HepG2 (cell line): Measurements from ENCODE around the gene ATP8A2. TPM values are rescaled to one million over a fixed set of nuclear protein-coding genes. Genes with fewer than 3 reads are reported as not detected.

Experiments
- FOXM1 ChIP-seq: sonication (generic); formaldehyde crosslinking; IDR thresholded peaks from 2 replicates; pipeline ENCODE4 v1.5.0; 2020; ENCODE audit warnings: missing genetic modification reagents
- GPN1 ChIP-seq: sonication (generic); formaldehyde crosslinking; IDR thresholded peaks from 2 replicates; pipeline ENCODE4 v1.5.1; 2020; ENCODE audit warnings: missing genetic modification reagents, borderline replicate concordance
- HDAC2 ChIP-seq: sonication (generic); formaldehyde crosslinking; IDR thresholded peaks from 2 replicates; pipeline ENCODE4 v1.4.0; 2020; ENCODE audit warnings: missing genetic modification reagents
- MIXL1 ChIP-seq: IDR thresholded peaks from 2 replicates; pipeline ENCODE4 v1.6.1; 2016
- RBM39 ChIP-seq: fragments of 200-400 bp; formaldehyde crosslinking; IDR thresholded peaks from one replicate; pipeline ENCODE4 v1.6.1; 2018; ENCODE audit warnings: antibody characterized with exemption, mild to moderate bottlenecking, low read depth, low read length; ENCODE audit not compliant: poor library complexity, severe bottlenecking
- TGIF2 ChIP-seq: IDR thresholded peaks from 2 replicates; pipeline ENCODE4 v1.6.1; 2016; ENCODE audit warnings: control low read depth, missing compliant biosample characterization
- THAP8 ChIP-seq: sonication (generic); formaldehyde crosslinking; IDR thresholded peaks from 2 replicates; pipeline ENCODE4 v1.5.1; 2020; ENCODE audit warnings: missing genetic modification reagents, mild to moderate bottlenecking, borderline replicate concordance
- ZEB1 ChIP-seq: IDR thresholded peaks from 2 replicates; pipeline ENCODE4 v1.6.1; 2012; ENCODE audit warnings: mild to moderate bottlenecking, low read depth, inconsistent platforms; ENCODE audit not compliant: insufficient replicate concordance
- ZNF207 ChIP-seq: fragments of 450-650 bp; IDR thresholded peaks from 2 replicates; pipeline ENCODE4 v1.6.1; 2016; ENCODE audit warnings: antibody characterized with exemption, borderline replicate concordance
- ZNF703 ChIP-seq: sonication (generic); formaldehyde crosslinking; IDR thresholded peaks from 2 replicates; pipeline ENCODE4 v1.5.1; 2020; ENCODE audit warnings: missing genetic modification reagents, mild to moderate bottlenecking, moderate library complexity, borderline replicate concordance
- ZNF724P ChIP-seq: sonication (generic); formaldehyde crosslinking; IDR thresholded peaks from 2 replicates; pipeline ENCODE4 v1.8.0; 2022; ENCODE audit warnings: missing genetic modification reagents, borderline replicate concordance
- ZNF780A ChIP-seq: sonication (generic); formaldehyde crosslinking; IDR thresholded peaks from 2 replicates; pipeline ENCODE4 v1.8.0; 2022; ENCODE audit warnings: mild to moderate bottlenecking, missing genetic modification reagents, moderate library complexity
- ZXDC ChIP-seq: sonication (generic); formaldehyde crosslinking; IDR thresholded peaks from 2 replicates; pipeline ENCODE4 v1.5.0; 2020; ENCODE audit warnings: mild to moderate bottlenecking, missing genetic modification reagents
- polyA plus RNA-seq, 8 experiments: library from polyadenylated mRNA; depleted of rRNA in 3 of 8; stranded (reverse) in 7 of 8; unstranded in 1 of 8; fragments of >200 nt; fragmentation: Illumina TruSeq in 4 of 8; extraction: Trizol in 4 of 8; gene quantifications; 2 replicates each; pipeline versions ENCODE4 v1.2.1 to v1.2.3, GENCODE V29; 2011 to 2016; ENCODE audit warnings: low read depth in 4 of 8, missing spikeins in 1 of 8, mixed read lengths in 1 of 8; ENCODE audit not compliant: insufficient read depth in 1 of 8
- total RNA-seq, 5 experiments: library from RNA; depleted of rRNA; stranded (reverse); fragments of >200 nt; fragmentation: Illumina TruSeq; extraction: Trizol; gene quantifications; 2 replicates each; pipeline ENCODE4 v1.2.3, GENCODE V29; 2016; ENCODE audit warnings: low read depth in 1 of 5

Gene ATP8A2
- total and polyA plus RNA-seq, 2 of the 13 experiments (the other 11 are each of a cell fraction or from before 2014, with no cell fraction given), result 0.09 TPM; not detected in 1

GRCh38 chr13:25898991-25899390, 527.2 kb downstream of the ATP8A2 start (continued):
- TF ChIP-seq ZXDC (CRISPR knock-in tag) (no peak), ZNF780A (no peak), MIXL1 (CRISPR knock-in tag) (no peak), TGIF2 (CRISPR knock-in tag) (no peak), ZNF207 (no peak), THAP8 (no peak), ZNF724P (CRISPR knock-in tag) (no peak), ZEB1 (no peak), GPN1 (CRISPR knock-in tag) (no peak), RBM39 (no peak), ZNF703 (CRISPR knock-in tag) (no peak), FOXM1 (CRISPR knock-in tag) (no peak), HDAC2 (CRISPR knock-in tag) (no peak)
